ENCODE measurements around the gene ACSM3. TPM values are rescaled to one million over a fixed set of nuclear protein-coding genes. Genes with fewer than 3 reads are reported as not detected.

ACSM3 gene
- total and polyA plus RNA-seq, 9 of the 15 experiments (the other 6 are each of a cell fraction or from before 2014, with no cell fraction given): 112 to 420 (median 182) TPM

DNA sequence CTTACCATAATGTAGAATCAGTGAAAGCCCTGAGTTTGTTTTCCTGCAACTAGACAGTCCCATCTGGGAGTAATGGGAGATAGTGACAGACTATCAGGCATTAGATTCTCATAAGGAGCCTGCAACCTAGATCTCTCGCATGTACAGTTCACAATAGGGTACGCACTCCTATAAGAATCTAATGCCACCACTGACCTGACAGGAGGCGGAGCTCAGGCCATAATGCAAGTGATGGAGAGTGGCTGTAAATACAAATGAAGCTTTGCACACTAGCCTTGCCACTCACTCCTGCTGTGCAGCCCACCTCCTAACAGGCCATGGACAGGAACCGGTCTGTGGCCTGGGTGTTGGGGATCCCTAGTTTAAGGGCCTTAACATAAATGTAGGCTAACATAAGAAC, 43.6 kb upstream of the ACSM3 start:
- Histone ChIP-seq H3K4me3 (no peak overlapping the region), H3K27me3 (ENCODE audit: control insufficient read depth in 2 of 2, insufficient read depth in 2 of 2, low read length in 2 of 2) (no peaks in the 10 kb centered on the region), H3K36me3 (ENCODE audit: control insufficient read depth, insufficient read depth, low read length) (no peaks in the 10 kb centered on the region), H4K20me1 (replicated peaks; ENCODE audit: control insufficient read depth, insufficient read depth, low read length) (no peaks in the 10 kb centered on the region), H2AFZ (ENCODE audit: low read depth, low read length) (no peak overlapping the region), H3K9me1 (ENCODE audit: control insufficient read depth, insufficient read depth, low read length) (no peaks in the 10 kb centered on the region), H3K27ac (ENCODE audit: extremely low read depth, low read depth, low read length) (no peak overlapping the region), H3K79me2 (ENCODE audit: control insufficient read depth, insufficient read depth, low read length) (no peaks in the 10 kb centered on the region), H3K9me3 (replicated peaks; ENCODE audit: control insufficient read depth, insufficient read depth, low read depth, low read length) (no peaks in the 10 kb centered on the region), H3K4me2 (ENCODE audit: insufficient read depth, low read length) (no peak overlapping the region), H3K9ac (ENCODE audit: insufficient read depth in 1 of 2, low read depth in 2 of 2, low read length in 2 of 2) (no peak overlapping the region), H3K4me1 (replicated peaks in 1 of 2; ENCODE audit: control insufficient read depth in 2 of 2, insufficient read depth in 2 of 2, low read length in 2 of 2) (no peaks in the 10 kb centered on the region)
- ChIA-PET CTCF (ENCODE audit: low intra/inter-chr PET ratio) (no interaction called here), POLR2A (interaction anchor here (0.6 to 1.8 kb wide), 5 partner anchors 9 to 38 kb away, joined by 3 to 5 read pairs (median 3); no protein-coding TSS in a partner anchor)
- no TSS peak for BruUV-seq (replicated peaks)
- intact Hi-C loops (cut with micrococcal nuclease): no loop called here
- in situ Hi-C loops (cut with MboI): no loop called here
- ATAC-seq (no peak), DNase-seq (ENCODE audit: extremely low read depth in 1 of 4, low spot score in 3 of 4) (no peak), FAIRE-seq (no peak)
- 79% methylated on average over 4 of the region's 4 CpGs for WGBS (ENCODE audit: insufficient coverage, low coverage, missing lambda C conversion rate)
- TF ChIP-seq CBX1 (IDR thresholded peaks at IDR 0.05; ENCODE audit: low read depth) (no peak), ZNF41 (CRISPR knock-in tag; conservative IDR thresholded peaks at IDR 0.05) (no peak), MBD1 (CRISPR knock-in tag; IDR thresholded peaks at IDR 0.05) (no peak), MEIS2 (IDR thresholded peaks at IDR 0.05; ENCODE audit: partially characterized antibody) (no peak), POLR2AphosphoS2 (IDR thresholded peaks at IDR 0.05; ENCODE audit: low read length) (no peak), ZNF696 (CRISPR knock-in tag; conservative IDR thresholded peaks at IDR 0.05) (no peak), ZNF512 (tag; IDR thresholded peaks at IDR 0.05) (no peak), SIRT6 (IDR thresholded peaks at IDR 0.05; ENCODE audit: low read depth, low read length) (no peak), SMARCC2 (IDR thresholded peaks at IDR 0.05; ENCODE audit: low read depth) (no peak), ZBTB7A (IDR thresholded peaks at IDR 0.05; ENCODE audit: borderline replicate concordance, control insufficient read depth, low read depth, low read length) (no peak), SNRNP70 (optimal IDR thresholded peaks at IDR 0.05; ENCODE audit: low read depth, low read length) (no peak)
- TF ChIP-seq, protein P1, sequence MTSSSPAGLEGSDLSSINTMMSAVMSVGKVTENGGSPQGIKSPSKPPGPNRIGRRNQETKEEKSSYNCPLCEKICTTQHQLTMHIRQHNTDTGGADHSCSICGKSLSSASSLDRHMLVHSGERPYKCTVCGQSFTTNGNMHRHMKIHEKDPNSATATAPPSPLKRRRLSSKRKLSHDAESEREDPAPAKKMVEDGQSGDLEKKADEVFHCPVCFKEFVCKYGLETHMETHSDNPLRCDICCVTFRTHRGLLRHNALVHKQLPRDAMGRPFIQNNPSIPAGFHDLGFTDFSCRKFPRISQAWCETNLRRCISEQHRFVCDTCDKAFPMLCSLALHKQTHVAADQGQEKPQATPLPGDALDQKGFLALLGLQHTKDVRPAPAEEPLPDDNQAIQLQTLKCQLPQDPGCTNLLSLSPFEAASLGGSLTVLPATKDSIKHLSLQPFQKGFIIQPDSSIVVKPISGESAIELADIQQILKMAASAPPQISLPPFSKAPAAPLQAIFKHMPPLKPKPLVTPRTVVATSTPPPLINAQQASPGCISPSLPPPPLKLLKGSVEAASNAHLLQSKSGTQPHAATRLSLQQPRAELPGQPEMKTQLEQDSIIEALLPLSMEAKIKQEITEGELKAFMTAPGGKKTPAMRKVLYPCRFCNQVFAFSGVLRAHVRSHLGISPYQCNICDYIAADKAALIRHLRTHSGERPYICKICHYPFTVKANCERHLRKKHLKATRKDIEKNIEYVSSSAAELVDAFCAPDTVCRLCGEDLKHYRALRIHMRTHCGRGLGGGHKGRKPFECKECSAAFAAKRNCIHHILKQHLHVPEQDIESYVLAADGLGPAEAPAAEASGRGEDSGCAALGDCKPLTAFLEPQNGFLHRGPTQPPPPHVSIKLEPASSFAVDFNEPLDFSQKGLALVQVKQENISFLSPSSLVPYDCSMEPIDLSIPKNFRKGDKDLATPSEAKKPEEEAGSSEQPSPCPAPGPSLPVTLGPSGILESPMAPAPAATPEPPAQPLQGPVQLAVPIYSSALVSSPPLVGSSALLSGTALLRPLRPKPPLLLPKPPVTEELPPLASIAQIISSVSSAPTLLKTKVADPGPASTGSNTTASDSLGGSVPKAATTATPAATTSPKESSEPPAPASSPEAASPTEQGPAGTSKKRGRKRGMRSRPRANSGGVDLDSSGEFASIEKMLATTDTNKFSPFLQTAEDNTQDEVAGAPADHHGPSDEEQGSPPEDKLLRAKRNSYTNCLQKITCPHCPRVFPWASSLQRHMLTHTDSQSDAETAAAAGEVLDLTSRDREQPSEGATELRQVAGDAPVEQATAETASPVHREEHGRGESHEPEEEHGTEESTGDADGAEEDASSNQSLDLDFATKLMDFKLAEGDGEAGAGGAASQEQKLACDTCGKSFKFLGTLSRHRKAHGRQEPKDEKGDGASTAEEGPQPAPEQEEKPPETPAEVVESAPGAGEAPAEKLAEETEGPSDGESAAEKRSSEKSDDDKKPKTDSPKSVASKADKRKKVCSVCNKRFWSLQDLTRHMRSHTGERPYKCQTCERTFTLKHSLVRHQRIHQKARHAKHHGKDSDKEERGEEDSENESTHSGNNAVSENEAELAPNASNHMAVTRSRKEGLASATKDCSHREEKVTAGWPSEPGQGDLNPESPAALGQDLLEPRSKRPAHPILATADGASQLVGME (CRISPR knock-in tag; IDR thresholded peaks at IDR 0.05): no peak
- TF ChIP-seq, protein P2, sequence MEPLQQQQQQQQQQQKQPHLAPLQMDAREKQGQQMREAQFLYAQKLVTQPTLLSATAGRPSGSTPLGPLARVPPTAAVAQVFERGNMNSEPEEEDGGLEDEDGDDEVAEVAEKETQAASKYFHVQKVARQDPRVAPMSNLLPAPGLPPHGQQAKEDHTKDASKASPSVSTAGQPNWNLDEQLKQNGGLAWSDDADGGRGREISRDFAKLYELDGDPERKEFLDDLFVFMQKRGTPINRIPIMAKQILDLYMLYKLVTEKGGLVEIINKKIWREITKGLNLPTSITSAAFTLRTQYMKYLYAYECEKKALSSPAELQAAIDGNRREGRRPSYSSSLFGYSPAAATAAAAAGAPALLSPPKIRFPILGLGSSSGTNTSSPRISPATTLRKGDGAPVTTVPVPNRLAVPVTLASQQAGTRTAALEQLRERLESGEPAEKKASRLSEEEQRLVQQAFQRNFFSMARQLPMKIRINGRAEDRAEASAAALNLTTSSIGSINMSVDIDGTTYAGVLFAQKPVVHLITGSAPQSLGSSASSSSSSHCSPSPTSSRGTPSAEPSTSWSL (CRISPR knock-in tag; IDR thresholded peaks at IDR 0.05; ENCODE audit: borderline replicate concordance): no peak

All from K562 (cell line).